PC-3 (cell line): Measurements from ENCODE around the gene DPEP2NB. TPM values are rescaled to one million over a fixed set of nuclear protein-coding genes. Genes with fewer than 3 reads are reported as not detected.

ENCODE experiments used
- ATAC-seq: fragments of 200-7000 bp; cut with Tn5 transposase; 2 replicates; pipeline ENCODE4 v1.9.1; 2020; ENCODE audit warnings: mild to moderate bottlenecking, moderate library complexity
- BruUV-seq: library from RNA; stranded (reverse); fragments of 400-500 nt; replicated peaks from 2 replicates; lab custom pipeline; 2021; lab: Mats Ljungman, UMichigan
- CTCF ChIA-PET: fragments of 300-600 bp; sonication (Branson Sonifier 250); formaldehyde crosslinking; loops from one replicate; lab custom pipeline; 2022; ENCODE audit warnings: antibody characterized with exemption; lab: Charles Lee
- POLR2A ChIA-PET: fragments of 300-600 bp; sonication (Branson Sonifier 250); formaldehyde crosslinking; loops from one replicate; lab custom pipeline; 2022; ENCODE audit warnings: antibody characterized with exemption; ENCODE audit not compliant: unreplicated experiment; lab: Charles Lee
- DNase-seq: peaks from one replicate; pipeline ENCODE4 v3.0.0-alpha.2; 2015
- H2AFZ ChIP-seq: fragments of 300-600 bp; sonication (generic); 2 replicates; pipeline ENCODE4 v1.6.0; 2016; ENCODE audit warnings: antibody characterized with exemption, low read length
- H3F3A ChIP-seq: fragments of 300-600 bp; sonication (generic); one replicate; pipeline ENCODE4 v1.6.0; 2017; ENCODE audit warnings: antibody characterized with exemption, low read length, control low read depth, mild to moderate bottlenecking; ENCODE audit not compliant: unreplicated experiment
- H3K27ac ChIP-seq: fragments of 300-600 bp; sonication (generic); 2 replicates; pipeline ENCODE4 v1.5.1; 2016; ENCODE audit warnings: mild to moderate bottlenecking, low read length
- H3K27me3 ChIP-seq: fragments of 300-600 bp; sonication (generic); 2 replicates; pipeline ENCODE4 v1.6.1; 2016; ENCODE audit warnings: low read length, mixed read lengths
- H3K36me3 ChIP-seq: fragments of 300-600 bp; sonication (generic); 2 replicates; pipeline ENCODE4 v1.6.1; 2016; ENCODE audit warnings: low read depth, mixed run types, low read length, mixed read lengths
- H3K4me1 ChIP-seq: fragments of 300-600 bp; sonication (generic); 2 replicates; pipeline ENCODE4 v1.5.1; 2016; ENCODE audit warnings: low read length; ENCODE audit not compliant: insufficient read depth
- H3K4me2 ChIP-seq: fragments of 300-600 bp; sonication (generic); 2 replicates; pipeline ENCODE4 v1.6.0; 2016; ENCODE audit warnings: low read length
- H3K4me3 ChIP-seq: fragments of 300-600 bp; sonication (generic); 2 replicates; pipeline ENCODE4 v1.5.1; 2016; ENCODE audit warnings: mild to moderate bottlenecking, low read length, mixed read lengths
- H3K79me2 ChIP-seq: fragments of 300-600 bp; sonication (generic); 2 replicates; pipeline ENCODE4 v1.6.1; 2017; ENCODE audit warnings: low read length, mixed read lengths
- H3K9ac ChIP-seq: fragments of 300-600 bp; sonication (generic); 2 replicates; pipeline ENCODE4 v1.6.0; 2016; ENCODE audit warnings: mild to moderate bottlenecking, low read length
- H3K9me2 ChIP-seq: fragments of 300-600 bp; sonication (generic); replicated peaks from 2 replicates; pipeline ENCODE4 v1.6.1; 2016; ENCODE audit warnings: mixed run types, low read length, mixed read lengths
- H3K9me3 ChIP-seq: fragments of 300-600 bp; sonication (generic); 2 replicates; pipeline ENCODE4 v1.6.1; 2016; ENCODE audit warnings: low read length, mixed read lengths
- H4K20me1 ChIP-seq: fragments of 300-600 bp; sonication (generic); 2 replicates; pipeline ENCODE4 v1.6.1; 2016; ENCODE audit warnings: low read length, mixed read lengths
- CTCF ChIP-seq: fragments of 300-600 bp; sonication (generic); conservative IDR thresholded peaks from 2 replicates; pipeline ENCODE4 v1.5.1; 2017; ENCODE audit warnings: antibody characterized with exemption, low read depth, mild to moderate bottlenecking, low read length
- EZH2 ChIP-seq: fragments of 300-600 bp; sonication (generic); IDR thresholded peaks from one replicate; pipeline ENCODE4 v1.6.1; 2017; ENCODE audit warnings: antibody characterized with exemption, mild to moderate bottlenecking, low read length; ENCODE audit not compliant: unreplicated experiment
- EZH2phosphoT487 ChIP-seq: fragments of 300-600 bp; sonication (generic); IDR thresholded peaks from 2 replicates; pipeline ENCODE4 v1.6.1; 2018; ENCODE audit warnings: mild to moderate bottlenecking, antibody characterized with exemption, low read length, borderline replicate concordance
- intact Hi-C: fragments of 100-400 bp; cut with micrococcal nuclease; formaldehyde crosslinking; loops from 2 replicates; pipeline ENCODE4 v1.9.0; 2023
- total RNA-seq: library from RNA; depleted of rRNA; stranded (reverse); fragments of >200 nt; gene quantifications from 2 replicates; pipeline ENCODE4 v1.2.3, GENCODE V29; 2014

Gene DPEP2NB
- total RNA-seq, 1 experiment from 2014 or later: not detected

GRCh38 chr16:67987460-67988160 is 28.1 kb downstream of the DPEP2NB start:
- no peak overlapping the region for H3K4me2 ChIP-seq
- H4K20me1 ChIP-seq: no peaks in the 10 kb centered on the region
- intact Hi-C loops: no loop called here
- no peaks in the 10 kb centered on the region for H3K4me1 ChIP-seq
- no peaks in the 10 kb centered on the region for H3K27me3 ChIP-seq
- no peaks in the 10 kb centered on the region for H3K36me3 ChIP-seq
- no peaks in the 10 kb centered on the region for H3K9me3 ChIP-seq
- BruUV-seq: no TSS peak
- no peak overlapping the region for H3K9ac ChIP-seq
- POLR2A ChIA-PET: no interaction called here
- H3K79me2 ChIP-seq: no peaks in the 10 kb centered on the region
- CTCF ChIA-PET: no interaction called here
- H3F3A ChIP-seq: no peaks in the 10 kb centered on the region
- DNase-seq: peak; percentile 18
- no peak overlapping the region for H3K4me3 ChIP-seq
- H3K27ac ChIP-seq: no peak overlapping the region
- H3K9me2 ChIP-seq: no peaks in the 10 kb centered on the region
- H2AFZ ChIP-seq: no peak overlapping the region
- TF ChIP-seq EZH2 (no peak), EZH2phosphoT487 (no peak), CTCF (no peak)
- ATAC-seq: no peak

- Histone ChIP-seq H3K4me3 (no peak overlapping the region), H3F3A (no peaks in the 10 kb centered on the region), H3K79me2 (no peaks in the 10 kb centered on the region), H3K9me3 (no peaks in the 10 kb centered on the region), H2AFZ (no peak overlapping the region), H4K20me1 (no peaks in the 10 kb centered on the region), H3K36me3 (no peaks in the 10 kb centered on the region), H3K4me2 (no peak overlapping the region), H3K27ac (no peak overlapping the region), H3K9ac (no peak overlapping the region), H3K27me3 (no peaks in the 10 kb centered on the region), H3K9me2 (no peaks in the 10 kb centered on the region), H3K4me1 (no peaks in the 10 kb centered on the region)
- intact Hi-C loops: no loop called here
- no peak for ATAC-seq
- ChIA-PET POLR2A (interaction anchor here (0.5 kb wide), 1 partner anchor 99 kb away, joined by 10 read pairs; no protein-coding TSS in a partner anchor), CTCF (no interaction called here)
- no peak for DNase-seq
- BruUV-seq: no TSS peak
- TF ChIP-seq EZH2phosphoT487 (no peak), EZH2 (no peak), CTCF (no peak)
Measured at GRCh38 chr16:67986949-67987348, 28.8 kb downstream of the DPEP2NB start.

- POLR2A ChIA-PET: no interaction called here
Measured at GRCh38 chr16:67982011-67982696, 33.6 kb downstream of the DPEP2NB start.

More at GRCh38 chr16:67982011-67982696, 33.6 kb downstream of the DPEP2NB start:
- no peaks in the 10 kb centered on the region for H3K79me2 ChIP-seq
- no peak overlapping the region for H3K4me3 ChIP-seq
- CTCF ChIA-PET: interaction anchor here (0.7 kb wide), 1 partner anchor 245 kb away, joined by 3 read pairs; no protein-coding TSS in a partner anchor
- TF ChIP-seq EZH2 (no peak), EZH2phosphoT487 (no peak), CTCF (no peak)
- H3K36me3 ChIP-seq: no peaks in the 10 kb centered on the region
- no peak overlapping the region for H2AFZ ChIP-seq
- H3K9me2 ChIP-seq: no peaks in the 10 kb centered on the region
- no peak overlapping the region for H3K9ac ChIP-seq
- intact Hi-C loops: no loop called here
- H4K20me1 ChIP-seq: no peaks in the 10 kb centered on the region
- DNase-seq (no peak), ATAC-seq (no peak)
- no peak overlapping the region for H3K4me2 ChIP-seq
- no peaks in the 10 kb centered on the region for H3F3A ChIP-seq
- no peaks in the 10 kb centered on the region for H3K4me1 ChIP-seq
- H3K27me3 ChIP-seq: no peaks in the 10 kb centered on the region
- BruUV-seq: no TSS peak
- H3K9me3 ChIP-seq: no peaks in the 10 kb centered on the region
- no peak overlapping the region for H3K27ac ChIP-seq
